Astrocyte of the cerebellum (primary cell): Measurements from ENCODE around the gene COL20A1.

Experiments used
- DNase-seq: peaks from one replicate; pipeline ENCODE4 v3.0.0-alpha.2; 2011; ENCODE audit warnings: low read depth
- H3K4me3 ChIP-seq: 2 replicates; pipeline ENCODE4 v1.5.1; 2011; ENCODE audit warnings: mild to moderate bottlenecking, low read depth, low read length, moderate library complexity
- in situ Hi-C: cut with HindIII; loops from 2 replicates; pipeline ENCODE4 v1.10.0; 2017; ENCODE audit warnings: low sequenced_read_pairs
- TF ChIP-seq, protein P1 (sequence below): IDR thresholded peaks from 2 replicates; pipeline ENCODE4 v1.5.1; 2012; ENCODE audit warnings: low read length, low read depth, moderate library complexity, mild to moderate bottlenecking; ENCODE audit errors: missing control alignments

COL20A1 gene

DNA sequence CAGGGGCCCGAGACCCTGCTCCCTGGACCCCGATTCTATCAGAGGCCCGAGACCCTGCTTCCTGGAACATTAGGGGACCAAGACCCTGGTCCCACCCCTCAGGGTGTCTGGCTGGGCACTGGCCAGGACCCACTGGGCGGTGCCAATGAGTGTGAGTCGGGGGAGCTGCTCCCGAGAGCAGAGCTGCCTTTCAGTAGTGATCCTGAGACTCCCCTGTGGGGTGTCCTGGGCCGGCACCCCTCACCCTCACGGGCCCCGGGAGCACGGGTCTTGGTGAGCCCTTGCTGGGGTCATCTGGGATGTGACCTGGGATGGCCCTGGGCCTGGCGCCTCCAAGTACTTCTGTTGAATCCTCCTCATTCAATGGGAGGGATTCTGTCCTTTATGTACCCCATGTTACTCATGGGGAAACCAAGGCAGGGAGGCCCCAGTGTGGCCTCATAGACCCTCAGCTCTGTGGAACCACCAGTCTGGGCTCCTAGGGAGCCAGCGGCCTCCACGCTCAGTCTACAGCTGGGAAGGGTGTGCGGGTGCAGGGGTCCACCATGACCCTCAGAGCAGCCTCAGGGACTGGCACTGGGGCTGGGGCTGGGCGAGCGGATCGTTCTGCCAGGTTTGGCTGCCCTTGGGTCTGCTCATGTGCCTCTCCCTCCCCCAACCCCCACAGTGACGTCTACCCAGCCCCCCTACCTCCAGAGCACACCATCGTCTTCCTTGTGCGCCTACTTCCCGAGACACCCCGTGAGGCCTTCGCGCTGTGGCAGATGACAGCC is 25.6 kb downstream of the COL20A1 start:
- no peak overlapping the region for H3K4me3 ChIP-seq
- in situ Hi-C loops, result no loop called here
- TF ChIP-seq, protein P1, sequence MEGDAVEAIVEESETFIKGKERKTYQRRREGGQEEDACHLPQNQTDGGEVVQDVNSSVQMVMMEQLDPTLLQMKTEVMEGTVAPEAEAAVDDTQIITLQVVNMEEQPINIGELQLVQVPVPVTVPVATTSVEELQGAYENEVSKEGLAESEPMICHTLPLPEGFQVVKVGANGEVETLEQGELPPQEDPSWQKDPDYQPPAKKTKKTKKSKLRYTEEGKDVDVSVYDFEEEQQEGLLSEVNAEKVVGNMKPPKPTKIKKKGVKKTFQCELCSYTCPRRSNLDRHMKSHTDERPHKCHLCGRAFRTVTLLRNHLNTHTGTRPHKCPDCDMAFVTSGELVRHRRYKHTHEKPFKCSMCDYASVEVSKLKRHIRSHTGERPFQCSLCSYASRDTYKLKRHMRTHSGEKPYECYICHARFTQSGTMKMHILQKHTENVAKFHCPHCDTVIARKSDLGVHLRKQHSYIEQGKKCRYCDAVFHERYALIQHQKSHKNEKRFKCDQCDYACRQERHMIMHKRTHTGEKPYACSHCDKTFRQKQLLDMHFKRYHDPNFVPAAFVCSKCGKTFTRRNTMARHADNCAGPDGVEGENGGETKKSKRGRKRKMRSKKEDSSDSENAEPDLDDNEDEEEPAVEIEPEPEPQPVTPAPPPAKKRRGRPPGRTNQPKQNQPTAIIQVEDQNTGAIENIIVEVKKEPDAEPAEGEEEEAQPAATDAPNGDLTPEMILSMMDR, result no peak
- no peak for DNase-seq

DNA sequence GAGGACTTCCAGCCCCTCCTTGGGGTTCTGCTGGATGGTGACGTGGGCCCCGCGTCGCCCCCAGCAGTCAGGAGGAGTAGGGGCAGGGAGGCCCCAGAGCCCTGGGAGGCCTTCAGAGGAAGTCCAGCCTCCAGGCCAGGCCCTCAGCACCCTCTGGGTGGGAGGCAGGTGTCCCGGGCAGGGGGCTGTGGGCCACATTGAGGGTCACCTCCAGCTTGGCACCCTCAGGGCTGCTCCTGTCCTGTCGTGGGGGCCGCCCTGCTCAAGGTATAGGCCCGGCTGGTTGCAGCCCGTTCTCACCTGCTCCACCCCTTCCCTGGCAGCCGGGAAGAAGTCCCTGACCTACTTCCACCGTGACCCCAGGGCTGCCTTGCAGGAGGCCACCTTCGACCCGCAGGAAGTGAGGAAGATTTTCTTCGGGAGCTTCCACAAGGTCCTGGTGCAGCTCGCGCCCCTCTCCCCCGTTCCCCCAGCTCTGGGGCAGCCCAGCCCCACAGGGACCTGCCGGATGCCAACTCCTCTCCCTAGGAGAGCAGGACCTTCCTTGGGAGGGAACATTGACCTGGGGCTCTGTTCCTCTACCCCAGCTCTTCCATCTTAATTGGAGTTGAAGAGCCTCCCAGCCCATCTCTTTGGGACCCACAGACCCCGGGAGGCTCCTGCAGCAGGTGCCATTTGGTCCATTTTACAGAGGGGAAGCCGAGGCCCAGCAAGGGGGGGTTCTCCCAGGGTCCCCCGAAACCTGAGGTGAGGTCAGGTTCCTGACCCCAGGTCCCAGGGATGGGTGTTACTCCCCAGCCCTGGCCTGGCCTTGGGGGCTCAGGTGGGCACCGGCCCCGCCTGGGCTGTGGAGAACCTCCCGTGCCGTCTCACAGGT is 26.4 kb downstream of the COL20A1 start:
- H3K4me3 ChIP-seq, result no peak overlapping the region
- no peak for DNase-seq
- in situ Hi-C loops, result no loop called here
- TF ChIP-seq, protein P1, result no peak

DNA sequence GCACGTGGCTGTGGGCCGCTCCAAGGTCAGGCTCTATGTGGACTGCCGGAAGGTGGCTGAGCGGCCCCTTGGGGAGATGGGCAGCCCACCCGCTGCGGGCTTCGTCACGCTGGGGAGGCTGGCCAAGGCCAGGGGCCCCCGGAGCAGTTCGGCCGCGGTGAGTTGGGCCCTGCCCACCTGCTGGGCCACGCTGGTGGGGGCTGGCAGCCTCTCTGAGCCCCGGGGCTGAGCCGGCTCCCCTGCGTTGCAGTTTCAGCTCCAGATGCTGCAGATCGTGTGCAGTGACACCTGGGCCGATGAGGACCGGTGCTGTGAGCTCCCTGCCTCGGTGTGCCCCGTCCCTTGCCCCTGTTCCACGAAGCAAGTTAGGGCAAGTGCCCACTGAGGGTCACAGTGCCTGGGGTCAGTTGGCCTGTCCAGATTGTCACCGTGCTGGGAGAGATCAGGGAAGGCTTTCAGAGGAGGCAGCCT is 27.1 kb downstream of the COL20A1 start:
- in situ Hi-C loops, result no loop called here
- no peak overlapping the region for H3K4me3 ChIP-seq
- TF ChIP-seq, protein P1, result no peak
- no peak for DNase-seq

DNA sequence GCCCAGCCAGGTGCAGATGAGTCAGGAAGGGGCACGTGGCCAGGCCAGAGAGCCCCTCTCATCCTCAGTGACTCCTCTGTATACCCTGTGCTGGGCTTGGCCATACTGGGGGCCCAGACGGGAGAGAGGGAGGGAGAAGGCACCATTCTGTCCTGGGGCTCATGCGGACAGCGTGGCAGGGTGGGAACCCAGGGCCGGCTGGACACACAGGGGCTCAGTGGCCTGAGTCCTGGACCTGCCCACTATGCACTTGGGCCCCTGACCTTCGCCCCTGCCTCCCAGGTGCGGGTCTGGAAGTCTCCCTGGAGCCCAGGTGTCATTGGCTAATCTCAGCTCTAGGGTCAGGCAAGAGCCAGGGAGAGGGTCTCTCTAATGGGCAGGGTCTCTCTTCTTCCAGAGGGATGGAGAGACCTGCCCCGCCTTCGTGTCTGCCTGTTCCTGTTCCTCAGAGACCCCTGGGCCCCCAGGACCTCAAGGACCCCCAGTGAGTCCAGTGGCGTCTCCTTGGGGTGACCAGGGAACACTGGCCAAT is 27.7 kb downstream of the COL20A1 start:
- TF ChIP-seq, protein P1, result no peak
- no peak for DNase-seq
- H3K4me3 ChIP-seq, result no peak overlapping the region
- in situ Hi-C loops, result no loop called here

DNA sequence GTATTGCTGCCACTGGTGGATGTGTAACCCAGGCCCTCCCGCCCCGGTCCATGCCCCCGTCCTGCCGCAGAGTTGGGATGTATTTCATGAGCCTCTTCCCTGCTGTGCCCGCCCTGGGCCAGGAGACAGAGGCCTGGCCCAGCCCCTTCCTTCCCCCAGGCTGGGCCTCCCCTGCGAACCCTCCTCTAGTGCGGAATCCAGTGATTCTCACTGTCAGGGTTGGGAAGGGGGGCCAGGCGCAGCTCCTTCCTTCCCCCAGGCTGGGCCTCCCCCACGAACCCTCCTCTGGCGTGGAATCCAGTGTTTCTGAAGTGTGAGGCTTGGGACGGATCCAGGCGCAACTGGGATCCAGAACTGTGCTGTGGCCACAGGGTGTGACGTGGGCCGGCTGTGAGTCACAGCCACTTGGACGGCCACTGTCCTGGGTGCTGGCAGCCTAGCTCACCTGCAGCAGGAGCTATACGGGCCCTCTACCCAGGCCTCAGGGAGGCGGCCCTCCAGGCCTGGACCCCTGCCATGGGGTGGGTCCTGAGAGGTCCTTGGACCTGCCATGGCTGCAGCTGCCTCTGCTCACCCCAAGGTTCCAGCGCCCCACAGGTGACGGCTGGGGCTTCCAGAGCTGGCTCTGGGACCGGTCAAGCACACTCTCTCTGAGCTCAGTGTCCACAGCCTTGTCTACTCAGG is 28.3 kb downstream of the COL20A1 start:
- no peak for DNase-seq
- TF ChIP-seq, protein P1, result no peak
- in situ Hi-C loops, result no loop called here
- no peak overlapping the region for H3K4me3 ChIP-seq
